Breast epithelium (tissue), 4 donors: ENCODE data around the gene MPP2. TPM values are rescaled to one million over a fixed set of nuclear protein-coding genes. Genes with fewer than 3 reads are reported as not detected.
"Not testable (repeated sequence)": the region's sequence is repeated elsewhere in the genome, so short reads cannot be mapped to it uniquely, and the experiment has no call there.

Experiments used
- DNase-seq, 2 donors: peaks; one replicate each; pipeline ENCODE4 v3.0.0-alpha.2; 2019; ENCODE audit warnings: low spot score in 2 of 2
- H3K27ac ChIP-seq, 2 donors: fragments of 200-600 bp; sonication (generic) in 1 of 2; one replicate each; pipeline ENCODE4 v1.5.1; 2016 to 2019; ENCODE audit warnings: mild to moderate bottlenecking in 1 of 2
- H3K27me3 ChIP-seq, 2 donors: fragments of 200-600 bp; sonication (generic) in 1 of 2; one replicate each; pipeline versions ENCODE4 v1.5.1 to v1.6.0; 2017 to 2019; ENCODE audit warnings: control low read depth in 1 of 2, mild to moderate bottlenecking in 1 of 2
- H3K36me3 ChIP-seq: fragments of 200-600 bp; one replicate; pipeline ENCODE4 v1.5.1; 2019
- H3K4me1 ChIP-seq, 2 donors: fragments of 200-600 bp; sonication (generic); one replicate each; pipeline ENCODE4 v1.5.1; 2016 to 2019; ENCODE audit warnings: control low read depth in 1 of 2
- H3K4me3 ChIP-seq, 3 donors: fragments of 200-600 bp; sonication (generic); 1 replicate in 2 of 3; 2 replicates in 1 of 3; pipeline ENCODE4 v1.5.1; 2016 to 2019; ENCODE audit warnings: mild to moderate bottlenecking in 3 of 3, moderate library complexity in 2 of 3
- H3K9me3 ChIP-seq, 2 donors: fragments of 200-600 bp; sonication (generic) in 1 of 2; one replicate each; pipeline ENCODE4 v1.5.1; 2016 to 2019; ENCODE audit warnings: control low read depth in 1 of 2
- CTCF ChIP-seq, 3 donors: fragments of 450-650 bp; IDR thresholded peaks; one replicate each; pipeline ENCODE4 v1.5.1; 2016 to 2017; ENCODE audit warnings: antibody characterized with exemption in 3 of 3, mild to moderate bottlenecking in 3 of 3, moderate library complexity in 3 of 3
- POLR2A ChIP-seq: fragments of 450-650 bp; IDR thresholded peaks from one replicate; pipeline ENCODE4 v1.6.1; 2016; ENCODE audit warnings: antibody characterized with exemption, mild to moderate bottlenecking, moderate library complexity
- POLR2AphosphoS5 ChIP-seq, 3 donors: sonication (generic); formaldehyde crosslinking; IDR thresholded peaks; one replicate each; pipeline ENCODE4 v1.6.1; 2017; ENCODE audit warnings: antibody characterized with exemption in 3 of 3
- intact Hi-C: fragments of 100-400 bp; cut with DNase I; formaldehyde crosslinking; loops from one replicate; pipeline ENCODE4 v1.15.1; 2023; ENCODE audit warnings: low total_unique reads
- total RNA-seq, 3 donors: library from RNA; depleted of rRNA; stranded (reverse); fragments of >200 nt; gene quantifications; one replicate each; pipeline ENCODE4 v1.1.0, GENCODE V29; 2016

The MPP2 gene
- total RNA-seq, 3 donors from 2014 or later = 2.6 to 7.9 (median 3.9) TPM

DNA sequence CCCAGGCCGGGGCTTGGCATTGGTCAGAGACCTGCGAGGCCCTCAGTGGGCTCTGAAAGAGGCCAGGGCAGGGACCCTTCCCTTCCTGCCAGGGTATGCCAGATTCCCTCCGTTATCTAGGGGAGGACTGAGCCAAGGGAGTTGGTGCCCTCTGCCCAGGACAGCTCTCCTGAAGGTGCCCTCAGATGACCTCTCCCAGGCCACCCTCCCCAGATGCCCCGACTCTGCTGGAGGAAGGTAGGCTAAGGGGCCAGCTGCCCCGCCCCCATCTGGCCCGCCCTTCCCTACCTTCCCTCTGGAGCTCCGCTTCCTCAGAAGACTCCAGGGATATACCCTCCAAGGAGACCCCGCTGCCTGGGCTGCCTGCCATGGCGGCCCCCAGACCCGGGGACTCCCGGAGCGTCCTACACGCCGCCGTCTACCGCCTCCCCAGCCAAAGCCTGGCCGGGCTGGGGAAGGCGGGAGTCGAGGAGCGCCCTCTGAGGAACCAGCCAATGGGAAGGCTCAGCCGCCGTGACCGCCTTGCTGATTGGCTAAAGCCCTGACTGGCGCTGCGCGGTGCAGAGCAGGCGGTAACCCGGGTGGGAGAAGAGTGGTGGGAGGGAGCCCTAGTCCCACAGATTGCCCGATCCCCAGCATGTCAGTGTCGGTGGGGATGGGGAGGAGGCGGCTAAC lies 7.0 kb downstream of the MPP2 start:
- Histone ChIP-seq H3K4me1 (no peaks in the 10 kb centered on the region), H3K27ac (no peak overlapping the region), H3K4me3 (peak overlapping the region; percentile 35 to 65 (median 59)), H3K36me3 (no peaks in the 10 kb centered on the region), H3K27me3 (no peaks in the 10 kb centered on the region), H3K9me3 (no peaks in the 10 kb centered on the region)
- TF ChIP-seq POLR2A = no peak
- no peak for TF ChIP-seq POLR2AphosphoS5 (IDR thresholded peaks at IDR 0.05)
- no peak for TF ChIP-seq CTCF (IDR thresholded peaks at IDR 0.05)
- DNase-seq = peak; percentile 82 to 87
- intact Hi-C loops = no loop called here

GRCh38 chr17:43898446-43898845 lies 8.9 kb downstream of the MPP2 start:
- Histone ChIP-seq H3K4me3 (no peak overlapping the region), H3K9me3 (no peaks in the 10 kb centered on the region), H3K27ac (peak overlapping the region; percentile 38 to 45), H3K4me1 (no peaks in the 10 kb centered on the region), H3K36me3 (no peaks in the 10 kb centered on the region), H3K27me3 (no peaks in the 10 kb centered on the region)
- intact Hi-C loops = no loop called here
- no peak for DNase-seq
- TF ChIP-seq POLR2A (no peak), CTCF (IDR thresholded peaks at IDR 0.05) (no peak), POLR2AphosphoS5 (IDR thresholded peaks at IDR 0.05) (no peak)

DNA sequence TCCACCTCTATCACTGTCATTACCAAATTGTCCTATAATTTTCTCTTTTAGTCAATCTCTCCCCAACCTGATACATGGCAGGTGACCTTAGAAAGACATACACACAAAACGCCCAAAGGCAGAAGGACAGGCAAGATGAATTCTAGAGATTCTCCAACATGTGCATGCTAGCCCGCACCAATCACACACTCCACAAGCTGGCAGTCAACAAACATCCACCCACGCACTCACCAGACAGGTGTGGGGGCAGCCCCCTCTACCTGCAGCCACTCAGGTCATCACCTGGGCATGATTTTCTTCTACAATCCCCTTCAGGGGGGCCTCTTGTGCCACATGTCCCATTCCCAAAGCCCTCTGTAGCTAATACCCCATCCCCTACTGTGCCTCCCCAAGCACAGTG lies 9.5 kb downstream of the MPP2 start:
- Histone ChIP-seq H3K36me3 (no peaks in the 10 kb centered on the region), H3K9me3 (no peaks in the 10 kb centered on the region), H3K4me1 (no peaks in the 10 kb centered on the region), H3K27me3 (no peaks in the 10 kb centered on the region), H3K4me3 (no peak overlapping the region), H3K27ac (peak overlapping the region in 1 of 2 donors; percentile 38)
- intact Hi-C loops = no loop called here
- no peak for TF ChIP-seq CTCF (IDR thresholded peaks at IDR 0.05)
- TF ChIP-seq POLR2A = no peak
- peak in 1 of 3 donors; percentile 35 for TF ChIP-seq POLR2AphosphoS5 (IDR thresholded peaks at IDR 0.05)
- DNase-seq = peak in 1 of 2 donors; percentile 84

DNA sequence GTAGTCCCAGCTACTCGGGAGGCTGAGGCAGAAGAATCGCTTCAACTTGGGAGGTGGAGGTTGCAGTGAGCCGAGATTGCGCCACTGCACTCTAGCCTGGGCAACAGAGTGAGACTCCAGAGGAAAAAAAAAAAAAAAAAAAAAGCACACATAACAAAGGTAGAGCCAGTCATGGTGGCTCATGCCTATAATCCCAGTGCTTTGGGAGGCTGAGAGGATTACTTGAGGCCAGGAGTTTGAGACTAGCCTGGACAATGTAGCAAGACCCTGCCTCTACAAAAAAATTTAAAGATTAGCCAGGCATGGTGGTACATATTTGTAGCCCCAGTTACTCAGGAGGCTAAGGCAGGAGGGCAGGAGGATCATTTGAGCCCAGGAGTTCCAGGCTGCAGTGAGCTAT lies 12.8 kb downstream of the MPP2 start:
- H3K4me3 ChIP-seq, H3K9me3 ChIP-seq, H3K36me3 ChIP-seq, H3K27me3 ChIP-seq, H3K4me1 ChIP-seq, H3K27ac ChIP-seq, intact Hi-C loops, DNase-seq: not testable (repeated sequence)

GRCh38 chr17:43892647-43892952 lies 14.7 kb downstream of the MPP2 start:
- TF ChIP-seq POLR2A = no peak
- TF ChIP-seq CTCF (IDR thresholded peaks at IDR 0.05) = no peak
- no peak for TF ChIP-seq POLR2AphosphoS5 (IDR thresholded peaks at IDR 0.05)
- DNase-seq = no peak
- intact Hi-C loops = no loop called here

More at GRCh38 chr17:43892647-43892952, 14.7 kb downstream of the MPP2 start:
- H3K9me3 ChIP-seq = no peaks in the 10 kb centered on the region
- H3K27ac ChIP-seq = no peak overlapping the region
- H3K4me1 ChIP-seq = no peaks in the 10 kb centered on the region
- no peaks in the 10 kb centered on the region for H3K36me3 ChIP-seq
- no peak overlapping the region for H3K4me3 ChIP-seq
- H3K27me3 ChIP-seq = no peaks in the 10 kb centered on the region
